Liver (tissue), 9 donors: ENCODE measurements around the gene LDB2. TPM values are rescaled to one million over a fixed set of nuclear protein-coding genes. Genes with fewer than 3 reads are reported as not detected.

Source experiments
- DNase-seq: peaks from one replicate; pipeline ENCODE4 v3.0.0-alpha.2; 2017; ENCODE audit warnings: low spot score
- H3K27ac ChIP-seq, 2 donors: one replicate each; pipeline ENCODE4 v1.7.0; 2013; ENCODE audit warnings: inconsistent platforms in 2 of 2, low read length in 2 of 2, control low read depth in 1 of 2, low read depth in 1 of 2, mild to moderate bottlenecking in 1 of 2
- H3K27me3 ChIP-seq, 4 donors: one replicate each; pipeline versions ENCODE4 v1.6.1 to v1.7.0; 2013; ENCODE audit warnings: low read length in 3 of 4, inconsistent platforms in 1 of 4, mild to moderate bottlenecking in 1 of 4, moderate library complexity in 1 of 4; ENCODE audit not compliant: control insufficient read depth in 4 of 4, insufficient read depth in 4 of 4
- H3K36me3 ChIP-seq, 4 donors: one replicate each; pipeline versions ENCODE4 v1.6.1 to v1.7.0; 2013; ENCODE audit warnings: low read length in 3 of 4, mild to moderate bottlenecking in 3 of 4, low read depth in 1 of 4, moderate library complexity in 1 of 4; ENCODE audit not compliant: control insufficient read depth in 4 of 4, insufficient read depth in 3 of 4
- H3K4me1 ChIP-seq, 4 donors: one replicate each; pipeline versions ENCODE4 v1.6.1 to v1.7.0; 2013; ENCODE audit warnings: low read length in 3 of 4, mild to moderate bottlenecking in 3 of 4, moderate library complexity in 1 of 4; ENCODE audit not compliant: control insufficient read depth in 4 of 4, insufficient read depth in 4 of 4
- H3K4me3 ChIP-seq, 3 donors: one replicate each; pipeline versions ENCODE4 v1.6.1 to v1.7.0; 2013; ENCODE audit warnings: low read length in 3 of 3, control low read depth in 1 of 3, low read depth in 1 of 3, mild to moderate bottlenecking in 1 of 3
- H3K9ac ChIP-seq, 2 donors: one replicate each; pipeline ENCODE4 v1.7.0; 2013; ENCODE audit warnings: low read length in 2 of 2, mild to moderate bottlenecking in 2 of 2, moderate library complexity in 2 of 2, control low read depth in 1 of 2, low read depth in 1 of 2
- H3K9me3 ChIP-seq, 4 donors: one replicate each; pipeline versions ENCODE4 v1.6.1 to v1.7.0; 2013; ENCODE audit warnings: low read length in 3 of 4; ENCODE audit not compliant: control insufficient read depth in 4 of 4
- ATF3 ChIP-seq: IDR thresholded peaks from 2 replicates; pipeline ENCODE4 v1.6.1; 2016; ENCODE audit warnings: antibody characterized with exemption
- CTCF ChIP-seq: fragments of 150-350 bp; IDR thresholded peaks from 2 replicates; pipeline ENCODE4 v1.5.1; 2017; ENCODE audit warnings: improper control_type of control experiment, low read depth, low read length; ENCODE audit not compliant: missing input control
- EGR1 ChIP-seq, 2 donors: IDR thresholded peaks; 2 replicates each; pipeline ENCODE4 v1.6.1; 2016 to 2018; ENCODE audit warnings: antibody characterized with exemption in 2 of 2, low read depth in 2 of 2
- FOXA1 ChIP-seq: IDR thresholded peaks from 2 replicates; pipeline ENCODE4 v1.6.1; 2016; ENCODE audit warnings: antibody characterized with exemption
- FOXA2 ChIP-seq: IDR thresholded peaks from 2 replicates; pipeline ENCODE4 v1.6.1; 2016; ENCODE audit warnings: antibody characterized with exemption
- GABPA ChIP-seq, 2 donors: IDR thresholded peaks in 1 of 2; conservative IDR thresholded peaks in 1 of 2; 2 replicates each; pipeline ENCODE4 v1.6.1; 2016; ENCODE audit warnings: antibody characterized with exemption in 2 of 2, mild to moderate bottlenecking in 1 of 2, moderate library complexity in 1 of 2
- HNF4A ChIP-seq, 2 donors: conservative IDR thresholded peaks; 2 replicates each; pipeline ENCODE4 v1.6.1; 2016; ENCODE audit warnings: antibody characterized with exemption in 2 of 2, mild to moderate bottlenecking in 2 of 2
- HNF4G ChIP-seq: IDR thresholded peaks from 2 replicates; pipeline ENCODE4 v1.6.1; 2016; ENCODE audit warnings: antibody characterized with exemption
- JUND ChIP-seq, 2 donors: IDR thresholded peaks; 2 replicates each; pipeline ENCODE4 v1.6.1; 2016; ENCODE audit warnings: antibody characterized with exemption in 2 of 2
- MAX ChIP-seq: IDR thresholded peaks from 2 replicates; pipeline ENCODE4 v1.6.1; 2016; ENCODE audit warnings: antibody characterized with exemption
- NR2F2 ChIP-seq: IDR thresholded peaks from 2 replicates; pipeline ENCODE4 v1.6.1; 2016; ENCODE audit warnings: antibody characterized with exemption
- RAD21 ChIP-seq, 2 donors: IDR thresholded peaks; 2 replicates each; pipeline ENCODE4 v1.6.1; 2016; ENCODE audit warnings: antibody characterized with exemption in 2 of 2, mild to moderate bottlenecking in 2 of 2
- RXRA ChIP-seq, 2 donors: IDR thresholded peaks; 2 replicates each; pipeline ENCODE4 v1.6.1; 2017 to 2018; ENCODE audit warnings: antibody characterized with exemption in 2 of 2, mild to moderate bottlenecking in 1 of 2
- SP1 ChIP-seq: IDR thresholded peaks from 2 replicates; pipeline ENCODE4 v1.6.1; 2018; ENCODE audit warnings: antibody characterized with exemption, mild to moderate bottlenecking
- TAF1 ChIP-seq: conservative IDR thresholded peaks from 2 replicates; pipeline ENCODE4 v1.6.1; 2016; ENCODE audit warnings: antibody characterized with exemption, mild to moderate bottlenecking
- YY1 ChIP-seq: IDR thresholded peaks from 2 replicates; pipeline ENCODE4 v1.6.1; 2016; ENCODE audit warnings: antibody characterized with exemption, mild to moderate bottlenecking
- ZBTB33 ChIP-seq: IDR thresholded peaks from 2 replicates; pipeline ENCODE4 v1.6.1; 2016; ENCODE audit warnings: antibody characterized with exemption
- WGBS: extraction: QIAGEN DNeasy Blood & Tissue Kit; methylation state at CpG from one replicate; pipeline ENCODE4 v1.1.7; 2013; 5-methylcytosine and 5-hydroxymethylcytosine counted together
- polyA plus RNA-seq, 2 donors: library from polyadenylated mRNA; stranded (reverse) in 1 of 2; unstranded in 1 of 2; fragments of 200-250 nt in 1 of 2; fragments of >200 nt in 1 of 2; fragmentation: Nextera tagmentation in 1 of 2; extraction: Ambion mirVana in 1 of 2; gene quantifications; one replicate each; pipeline versions ENCODE4 v1.2.1 to v1.2.3, GENCODE V29; 2013 to 2015
- total RNA-seq, 2 donors: library from RNA; depleted of rRNA; stranded (reverse); fragments of >200 nt; gene quantifications; one replicate each; pipeline ENCODE4 v1.2.3, GENCODE V29; 2014
- donor health status: healthy.
- donor health status: healthy.
- donor health status: healthy.
- donor health status: healthy.
- donor health status: healthy.

LDB2 gene
- total and polyA plus RNA-seq, 4 donors, result 7.4 to 31.9 (median 16.8) TPM

GRCh38 chr4:16687011-16687410 lies 211.4 kb downstream of the LDB2 start (continued):
- TF ChIP-seq ZBTB33, result no peak
- no peak for TF ChIP-seq RXRA (IDR thresholded peaks at IDR 0.05)
- no peak for TF ChIP-seq ATF3
- TF ChIP-seq HNF4A (conservative IDR thresholded peaks at IDR 0.05), result no peak
- no peak for TF ChIP-seq YY1
- no peak for TF ChIP-seq FOXA2
- TF ChIP-seq FOXA1, result no peak
- TF ChIP-seq RAD21 (IDR thresholded peaks at IDR 0.05), result no peak
- no peak for TF ChIP-seq HNF4G

DNA sequence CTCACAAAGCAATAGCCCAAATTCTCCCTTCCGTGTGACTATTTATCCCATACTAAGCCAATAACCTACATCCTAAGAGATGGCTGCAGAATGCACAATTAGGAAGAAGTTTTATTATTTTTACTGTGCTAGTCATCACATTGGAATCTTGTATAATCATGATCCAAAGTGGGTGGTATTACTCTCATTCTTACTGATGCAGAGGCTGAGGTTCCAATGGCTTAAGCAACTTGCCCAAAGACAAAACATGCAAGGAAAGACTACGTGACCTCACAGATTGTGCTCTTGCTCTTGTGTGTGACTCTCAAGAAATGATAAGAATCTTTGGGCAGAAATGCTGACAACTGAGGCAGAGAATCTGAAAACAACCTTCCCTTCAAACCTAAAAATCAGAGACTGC lies 212.2 kb downstream of the LDB2 start:
- H3K27me3 ChIP-seq, result no peaks in the 10 kb centered on the region
- WGBS, result 85% methylated on average over 2 of the region's 2 CpGs
- no peak overlapping the region for H3K4me3 ChIP-seq
- DNase-seq, result no peak
- H3K9me3 ChIP-seq, result no peaks in the 10 kb centered on the region
- H3K4me1 ChIP-seq, result peaks cover 0 to 3% (median 0%) of the 10 kb centered on the region in 4 donors
- H3K27ac ChIP-seq, result no peak overlapping the region
- TF ChIP-seq YY1 (no peak), TAF1 (no peak), FOXA2 (no peak), NR2F2 (no peak), GABPA (IDR thresholded peaks at IDR 0.05 in 1 of 2, conservative IDR thresholded peaks at IDR 0.05 in 1 of 2) (no peak), JUND (IDR thresholded peaks at IDR 0.05) (no peak), FOXA1 (no peak), EGR1 (IDR thresholded peaks at IDR 0.05; ENCODE audit: low read depth in 2 of 2) (no peak), RXRA (IDR thresholded peaks at IDR 0.05) (no peak), ZBTB33 (no peak), MAX (no peak), ATF3 (no peak)
- H3K36me3 ChIP-seq, result no peaks in the 10 kb centered on the region
- H3K9ac ChIP-seq, result no peak overlapping the region

- WGBS, result 86% methylated on average over 8 of the region's 8 CpGs
- no peak for DNase-seq
- Histone ChIP-seq H3K9me3 (no peaks in the 10 kb centered on the region), H3K36me3 (no peaks in the 10 kb centered on the region), H3K27ac (no peak overlapping the region), H3K4me1 (peaks cover 0 to 3% (median 0%) of the 10 kb centered on the region in 4 donors), H3K27me3 (no peaks in the 10 kb centered on the region), H3K4me3 (no peak overlapping the region), H3K9ac (no peak overlapping the region)
- TF ChIP-seq NR2F2 (no peak), ATF3 (no peak), SP1 (no peak), HNF4A (conservative IDR thresholded peaks at IDR 0.05) (no peak), MAX (no peak), HNF4G (no peak), CTCF (no peak)
These were observed 212.9 kb downstream of the LDB2 start for GRCh38 chr4:16685536-16685935.
